Lower leg skin (tissue), 4 donors: ENCODE measurements around the gene CTIF. TPM values are rescaled to one million over a fixed set of nuclear protein-coding genes. Genes with fewer than 3 reads are reported as not detected.

Experiments used
- DNase-seq, 2 donors: peaks; one replicate each; pipeline ENCODE4 v3.0.0-alpha.2; 2019; ENCODE audit warnings: low spot score in 2 of 2
- H3K4me3 ChIP-seq: fragments of 200-600 bp; sonication (generic); 2 replicates; pipeline ENCODE4 v1.5.1; 2017; ENCODE audit warnings: mild to moderate bottlenecking, low read depth; ENCODE audit not compliant: poor library complexity, severe bottlenecking
- POLR2A ChIP-seq, 2 donors: fragments of 450-650 bp; IDR thresholded peaks; one replicate each; pipeline ENCODE4 v1.6.1; 2016 to 2017; ENCODE audit warnings: antibody characterized with exemption in 2 of 2, mild to moderate bottlenecking in 1 of 2, moderate library complexity in 1 of 2
- WGBS, 2 donors: methylation state at CpG; one replicate each; pipeline ENCODE4 v1.1.5; 2018; 5-methylcytosine and 5-hydroxymethylcytosine counted together
- intact Hi-C: fragments of 100-400 bp; cut with DNase I; formaldehyde crosslinking; loops from one replicate; pipeline ENCODE4 v1.15.0; 2023; ENCODE audit warnings: low total_unique reads
- total RNA-seq, 4 donors: library from RNA; depleted of rRNA; stranded (reverse); fragments of >200 nt; gene quantifications; one replicate each; pipeline ENCODE4 v1.1.0, GENCODE V29; 2016
- TF ChIP-seq, protein P1 (sequence below), 3 donors: fragments of 450-650 bp; IDR thresholded peaks; one replicate each; pipeline ENCODE4 v1.5.1; 2016; ENCODE audit warnings: antibody characterized with exemption in 3 of 3, mild to moderate bottlenecking in 3 of 3, moderate library complexity in 2 of 3

The CTIF gene
- total RNA-seq, 4 donors from 2014 or later = 22.6 to 44.0 (median 30.2) TPM

DNA sequence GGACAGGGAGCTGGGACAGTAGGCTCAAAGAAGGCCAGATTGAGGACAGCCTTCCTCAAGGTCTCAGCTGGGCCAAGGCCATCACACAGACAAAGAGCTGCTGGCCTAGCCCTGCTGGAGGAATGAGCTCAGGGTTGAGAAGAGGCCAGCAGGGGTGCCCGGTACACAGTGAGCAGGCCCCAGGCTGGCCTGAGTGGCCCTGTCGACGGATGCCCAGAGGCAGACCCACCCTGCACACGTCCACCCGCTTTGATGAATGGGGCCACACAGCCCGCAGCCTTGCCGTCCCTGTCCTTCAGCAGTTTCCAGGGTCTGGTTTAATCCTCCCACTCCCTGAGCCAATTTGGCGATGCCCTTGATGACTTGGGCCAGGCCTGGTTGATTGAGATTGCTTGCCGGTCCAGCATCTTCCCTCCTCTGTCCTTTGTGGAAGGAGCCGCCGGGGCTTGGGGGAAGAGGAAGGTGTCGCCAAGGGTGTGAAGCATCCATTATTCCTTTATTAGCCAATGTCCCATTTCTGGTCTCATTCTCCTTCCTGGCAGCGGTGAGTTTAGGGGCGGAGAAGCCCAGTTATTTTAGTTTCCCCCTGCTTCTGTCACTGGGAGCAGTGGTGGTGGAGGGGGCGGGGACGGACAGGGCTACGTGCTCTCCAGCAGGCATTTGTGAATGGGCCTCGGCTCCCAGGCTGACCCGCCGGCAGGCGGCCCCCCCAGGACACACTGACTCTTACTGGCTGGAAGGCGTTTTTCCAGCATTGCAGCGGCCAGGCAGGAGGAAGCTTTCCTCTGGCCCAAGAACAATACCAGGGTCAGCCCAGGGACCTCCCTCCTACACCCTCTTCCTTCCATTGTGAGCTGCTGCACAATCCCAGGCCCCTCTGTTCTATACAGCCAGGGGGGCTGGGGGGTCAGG is 141.8 kb downstream of the CTIF start:
- intact Hi-C loops = no loop called here
- TF ChIP-seq, protein P1, sequence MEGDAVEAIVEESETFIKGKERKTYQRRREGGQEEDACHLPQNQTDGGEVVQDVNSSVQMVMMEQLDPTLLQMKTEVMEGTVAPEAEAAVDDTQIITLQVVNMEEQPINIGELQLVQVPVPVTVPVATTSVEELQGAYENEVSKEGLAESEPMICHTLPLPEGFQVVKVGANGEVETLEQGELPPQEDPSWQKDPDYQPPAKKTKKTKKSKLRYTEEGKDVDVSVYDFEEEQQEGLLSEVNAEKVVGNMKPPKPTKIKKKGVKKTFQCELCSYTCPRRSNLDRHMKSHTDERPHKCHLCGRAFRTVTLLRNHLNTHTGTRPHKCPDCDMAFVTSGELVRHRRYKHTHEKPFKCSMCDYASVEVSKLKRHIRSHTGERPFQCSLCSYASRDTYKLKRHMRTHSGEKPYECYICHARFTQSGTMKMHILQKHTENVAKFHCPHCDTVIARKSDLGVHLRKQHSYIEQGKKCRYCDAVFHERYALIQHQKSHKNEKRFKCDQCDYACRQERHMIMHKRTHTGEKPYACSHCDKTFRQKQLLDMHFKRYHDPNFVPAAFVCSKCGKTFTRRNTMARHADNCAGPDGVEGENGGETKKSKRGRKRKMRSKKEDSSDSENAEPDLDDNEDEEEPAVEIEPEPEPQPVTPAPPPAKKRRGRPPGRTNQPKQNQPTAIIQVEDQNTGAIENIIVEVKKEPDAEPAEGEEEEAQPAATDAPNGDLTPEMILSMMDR (IDR thresholded peaks at IDR 0.05) = no peak
- no peak for TF ChIP-seq POLR2A (IDR thresholded peaks at IDR 0.05)
- no peak for DNase-seq
- 77 to 87% methylated on average over 23 of the region's 23 CpGs for WGBS, 2 donors
- H3K4me3 ChIP-seq = no peak overlapping the region

DNA sequence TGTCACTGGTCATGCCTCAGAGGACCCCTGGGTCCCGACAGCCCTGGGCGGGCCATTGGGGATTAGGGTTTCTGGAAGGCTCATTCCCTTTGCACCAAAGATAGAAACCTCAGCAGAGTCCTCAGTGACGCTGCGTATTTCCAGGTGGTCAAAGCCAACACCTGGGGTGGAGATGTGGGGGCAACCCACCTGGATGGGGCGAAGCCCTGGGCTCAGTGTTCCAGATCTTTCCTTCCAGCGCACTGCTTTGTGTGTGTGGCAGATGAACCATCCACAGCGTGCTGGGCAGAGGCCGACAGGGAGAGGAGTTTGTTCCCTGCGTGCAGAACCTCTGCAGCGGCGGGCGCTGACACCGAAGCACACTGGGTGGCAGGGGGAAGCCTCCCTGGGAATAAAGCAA is 143.9 kb downstream of the CTIF start:
- DNase-seq = no peak
- no peak overlapping the region for H3K4me3 ChIP-seq
- intact Hi-C loops = no loop called here
- 96% methylated on average over 13 of the region's 13 CpGs for WGBS, 2 donors
- TF ChIP-seq, protein P1 (IDR thresholded peaks at IDR 0.05) = no peak
- no peak for TF ChIP-seq POLR2A (IDR thresholded peaks at IDR 0.05)

DNA sequence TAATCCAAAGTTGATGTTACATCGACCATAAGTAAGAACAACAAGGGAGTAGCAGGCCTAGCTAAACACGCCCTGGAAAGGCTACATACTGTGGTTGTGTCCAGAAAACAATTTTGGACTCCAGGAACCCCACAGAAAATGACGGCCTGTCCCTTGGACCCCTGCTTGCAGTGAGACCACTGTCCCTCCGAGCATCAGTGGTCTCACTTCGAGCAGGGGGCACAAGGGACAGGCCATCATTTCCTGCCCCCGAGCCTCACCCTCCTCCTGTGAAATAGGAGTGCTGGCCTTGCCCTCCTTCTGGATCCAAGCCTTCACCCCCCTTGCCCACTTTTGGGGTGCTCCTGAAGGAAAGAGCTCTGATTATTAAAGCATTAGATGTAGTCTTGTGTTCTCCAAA is 144.4 kb downstream of the CTIF start:
- intact Hi-C loops = no loop called here
- no peak for TF ChIP-seq POLR2A (IDR thresholded peaks at IDR 0.05)
- TF ChIP-seq, protein P1 (IDR thresholded peaks at IDR 0.05) = no peak
- 87 to 90% methylated on average over 6 of the region's 6 CpGs for WGBS, 2 donors
- no peak for DNase-seq
- no peak overlapping the region for H3K4me3 ChIP-seq

DNA sequence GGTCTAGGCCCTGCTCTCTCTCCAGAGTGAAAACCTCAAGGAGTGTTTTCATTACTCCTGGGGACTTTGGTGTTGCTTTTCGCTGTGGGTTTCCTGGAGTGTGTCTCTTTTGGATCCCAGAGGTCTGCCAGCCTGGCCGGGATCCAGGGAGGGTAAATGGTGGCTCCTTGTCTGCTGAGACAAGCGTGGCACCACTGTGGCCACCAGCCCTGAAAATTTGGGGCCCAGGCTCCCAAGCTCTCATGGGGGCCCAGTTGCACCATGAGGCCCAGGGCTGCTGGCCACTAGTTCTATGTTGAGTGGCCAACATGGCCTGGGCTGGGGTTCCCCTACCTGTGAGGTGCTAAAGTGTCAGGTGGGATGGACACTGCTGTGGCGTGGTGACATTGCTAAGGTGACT is 144.8 kb downstream of the CTIF start:
- no peak for DNase-seq
- no peak for TF ChIP-seq POLR2A (IDR thresholded peaks at IDR 0.05)
- TF ChIP-seq, protein P1 (IDR thresholded peaks at IDR 0.05) = no peak
- intact Hi-C loops = no loop called here
- WGBS, 2 donors = 89 to 95% methylated on average over 2 to 4 of the region's 4 CpGs
- H3K4me3 ChIP-seq = no peak overlapping the region

DNA sequence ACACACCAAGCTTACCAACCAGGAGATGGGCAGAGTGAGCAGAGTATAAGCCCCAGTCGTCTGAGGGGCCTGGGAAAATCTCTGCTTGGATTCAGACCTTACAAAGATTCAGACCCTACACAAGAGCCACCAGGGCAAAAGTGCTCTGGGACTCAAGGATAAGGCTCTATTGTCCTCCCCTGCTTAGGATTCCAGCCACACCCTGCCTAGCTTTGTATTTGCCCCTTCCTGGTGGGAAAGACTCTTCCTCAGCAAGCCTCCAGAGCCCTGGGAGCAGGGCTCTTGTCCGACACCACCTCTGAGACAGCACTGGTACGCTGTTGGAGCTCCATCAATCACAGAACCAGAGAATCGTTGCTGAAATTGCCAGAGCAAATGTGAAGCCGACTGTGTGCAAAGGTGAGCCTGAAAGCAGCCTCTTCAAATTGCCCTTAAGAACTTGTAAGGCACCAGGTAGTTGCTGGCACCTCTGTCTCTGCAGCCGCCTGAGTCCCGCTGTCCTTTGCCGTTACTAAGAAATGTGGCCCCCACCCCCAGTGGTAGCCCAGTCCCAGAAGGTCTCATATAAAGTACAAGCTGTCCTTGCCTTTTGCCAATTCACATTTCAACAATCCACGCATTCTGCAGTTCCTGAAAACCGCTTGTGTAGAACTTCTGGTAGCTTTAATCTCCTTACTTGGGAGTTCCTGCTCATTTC is 148.7 kb downstream of the CTIF start:
- TF ChIP-seq, protein P1 (IDR thresholded peaks at IDR 0.05) = no peak
- no peak for TF ChIP-seq POLR2A (IDR thresholded peaks at IDR 0.05)
- H3K4me3 ChIP-seq = no peak overlapping the region
- intact Hi-C loops = no loop called here
- WGBS, 2 donors = 88 to 91% methylated on average over 10 of the region's 10 CpGs
- no peak for DNase-seq
